Amniotic stem cell (primary cell): ENCODE measurements around the gene CIDEA.
"Not testable (repeated sequence)": the region's sequence is repeated elsewhere in the genome, so short reads cannot be mapped to it uniquely, and the experiment has no call there.

Experiments used
- DNase-seq: peaks from one replicate; lab custom pipeline; 2025; lab: John Stamatoyannopoulos, UW

The CIDEA gene

GRCh38 chr18:12254136-12254819 is at the start of gene CIDEA:
Gene CIDEA (plus strand): TSS chr18:12254361. CDS start chr18:12254384, 23 bp downstream.
- DNase-seq: no peak

- DNase-seq: not testable (repeated sequence)
Measured at GRCh38 chr18:12208296-12209153, 45.6 kb upstream of the CIDEA start.

- DNase-seq: not testable (repeated sequence)
Measured at GRCh38 chr18:12212308-12212707, 41.9 kb upstream of the CIDEA start.

- DNase-seq: not testable (repeated sequence)
Measured at GRCh38 chr18:12214296-12215005, 39.7 kb upstream of the CIDEA start.

GRCh38 chr18:12216471-12216870 is 37.7 kb upstream of the CIDEA start:
- DNase-seq: not testable (repeated sequence)

GRCh38 chr18:12218603-12219002 is 35.6 kb upstream of the CIDEA start:
- not testable (repeated sequence) for DNase-seq

- DNase-seq: not testable (repeated sequence)
Measured at GRCh38 chr18:12222041-12222440, 32.1 kb upstream of the CIDEA start.

- DNase-seq: not testable (repeated sequence)
Measured at GRCh38 chr18:12223326-12223725, 30.8 kb upstream of the CIDEA start.

- not testable (repeated sequence) for DNase-seq
Measured at GRCh38 chr18:12226807-12227206, 27.4 kb upstream of the CIDEA start.

GRCh38 chr18:12227399-12228186 is 26.6 kb upstream of the CIDEA start:
- not testable (repeated sequence) for DNase-seq

- DNase-seq: not testable (repeated sequence)
Measured at GRCh38 chr18:12228308-12228707, 25.9 kb upstream of the CIDEA start.

GRCh38 chr18:12230561-12230960 is 23.6 kb upstream of the CIDEA start:
- not testable (repeated sequence) for DNase-seq

- DNase-seq: no peak
Measured at GRCh38 chr18:12231040-12231882, 22.9 kb upstream of the CIDEA start.

GRCh38 chr18:12231986-12232385 is 22.2 kb upstream of the CIDEA start:
- DNase-seq: no peak

- no peak for DNase-seq
Measured at GRCh38 chr18:12233378-12233777, 20.8 kb upstream of the CIDEA start.

GRCh38 chr18:12234451-12235190 is 19.5 kb upstream of the CIDEA start:
- DNase-seq: no peak

- DNase-seq: no peak
Measured at GRCh38 chr18:12236141-12236540, 18.0 kb upstream of the CIDEA start.

GRCh38 chr18:12236934-12237832 is 17.0 kb upstream of the CIDEA start:
- DNase-seq: no peak

GRCh38 chr18:12238826-12239225 is 15.3 kb upstream of the CIDEA start:
- DNase-seq: no peak
